ENCODE measurements around the gene NRDE2. TPM values are rescaled to one million over a fixed set of nuclear protein-coding genes. Genes with fewer than 3 reads are reported as not detected.

The NRDE2 gene
- total RNA-seq, 1 experiment from 2014 or later, result 12.1 TPM

- no peak for TF ChIP-seq AFF4 (CRISPR knock-in tag; IDR thresholded peaks at IDR 0.05; ENCODE audit: borderline replicate concordance)
- TF ChIP-seq ZNF425 (CRISPR knock-in tag; conservative IDR thresholded peaks at IDR 0.05), result no peak
- no peak for TF ChIP-seq HMGXB4 (CRISPR knock-in tag; IDR thresholded peaks at IDR 0.05)
- TF ChIP-seq CREB1 (CRISPR knock-in tag; IDR thresholded peaks at IDR 0.05), result no peak
- no peak for TF ChIP-seq IRF1 (CRISPR knock-in tag; IDR thresholded peaks at IDR 0.05)
- no peak for TF ChIP-seq CBFB (CRISPR knock-in tag; IDR thresholded peaks at IDR 0.05; ENCODE audit: low read depth)
- no peak for TF ChIP-seq ATF6 (CRISPR knock-in tag; IDR thresholded peaks at IDR 0.05)
These were observed 28.3 kb downstream of the NRDE2 start (continued) for GRCh38 chr14:90303473-90303872.

GRCh38 chr14:90302529-90303303 lies 29.0 kb downstream of the NRDE2 start:
- Mint-ChIP-seq H3K4me3 (peak overlapping the region; percentile 7), H3K27ac (peak overlapping the region; percentile 90), H3K4me1 (peaks cover 54% of the 10 kb centered on the region), H3K36me3 (peaks cover 23% of the 10 kb centered on the region), H3K9me3 (peaks cover 4% of the 10 kb centered on the region), H3K27me3 (ENCODE audit: low read depth) (no peaks in the 10 kb centered on the region; the same call in 1 of the 2 replicates)
- DNase-seq (ENCODE audit: low spot score) (no peak), ATAC-seq (peak; percentile 75)
- ChIA-PET POLR2A (no interaction called here), CTCF (interaction anchor here (1.2 to 1.7 kb wide), 5 partner anchors 13 to 457 kb away, joined by 4 to 21 read pairs (median 5); no protein-coding TSS in a partner anchor)
- peak; percentile 25; the same call in 1 of the 2 replicates for TF ChIP-seq PRDM15 (CRISPR knock-in tag; IDR thresholded peaks at IDR 0.05)
- no peak for TF ChIP-seq NFE2L1 (CRISPR knock-in tag; IDR thresholded peaks at IDR 0.05)
